SK-N-SH treated with all-trans-retinoic acid at 6 μM for 48 hours (cell line): ENCODE measurements around the gene SLAMF7.
"Not testable (repeated sequence)": the region's sequence is repeated elsewhere in the genome, so short reads cannot be mapped to it uniquely, and the experiment has no call there.

Source experiments
- ATAC-seq: fragments of 200-7000 bp; cut with Tn5 transposase; 3 replicates; pipeline ENCODE4 v1.9.1; 2020; ENCODE audit warnings: mild to moderate bottlenecking, moderate library complexity
- ARNTL ChIP-seq: fragments of 450-650 bp; formaldehyde crosslinking; IDR thresholded peaks from 2 replicates; pipeline ENCODE4 v1.5.0; 2020; ENCODE audit warnings: low read depth, mild to moderate bottlenecking, moderate library complexity, borderline replicate concordance
- BACH2 ChIP-seq: fragments of 250-450 bp; sonication (Bioruptor Pico); IDR thresholded peaks from 2 replicates; pipeline ENCODE4 v1.9.0; 2021; ENCODE audit warnings: mild to moderate bottlenecking, borderline replicate concordance
- CSDC2 ChIP-seq: fragments of 250-450 bp; sonication (Bioruptor Pico); IDR thresholded peaks from 2 replicates; pipeline ENCODE4 v1.5.0; 2020; ENCODE audit warnings: mild to moderate bottlenecking, moderate library complexity
- ESRRG ChIP-seq: fragments of 250-450 bp; sonication (Bioruptor Pico); IDR thresholded peaks from 2 replicates; pipeline ENCODE4 v1.6.1; 2021; ENCODE audit warnings: mild to moderate bottlenecking
- GLIS3 ChIP-seq: fragments of 250-450 bp; sonication (Bioruptor Pico); IDR thresholded peaks from 2 replicates; pipeline ENCODE4 v1.5.0; 2020; ENCODE audit warnings: mild to moderate bottlenecking, moderate library complexity
- OSR1 ChIP-seq: fragments of 250-450 bp; sonication (Bioruptor Pico); IDR thresholded peaks from 2 replicates; pipeline ENCODE4 v1.8.0; 2022; ENCODE audit warnings: moderate library complexity, mild to moderate bottlenecking, inconsistent platforms
- PPARA ChIP-seq: fragments of 250-450 bp; sonication (Bioruptor Pico); IDR thresholded peaks from 2 replicates; pipeline ENCODE4 v1.5.0; 2020; ENCODE audit warnings: mild to moderate bottlenecking, borderline replicate concordance
- RARB ChIP-seq: fragments of 250-450 bp; sonication (Bioruptor Pico); IDR thresholded peaks from 2 replicates; pipeline ENCODE4 v1.8.0; 2021; ENCODE audit warnings: mild to moderate bottlenecking, moderate library complexity
- TCF4 ChIP-seq: fragments of 250-450 bp; sonication (Bioruptor Pico); IDR thresholded peaks from 2 replicates; pipeline ENCODE4 v1.8.0; 2021; ENCODE audit warnings: mild to moderate bottlenecking, moderate library complexity, borderline replicate concordance
- TOX ChIP-seq: fragments of 250-450 bp; sonication (Bioruptor Pico); IDR thresholded peaks from 2 replicates; pipeline ENCODE4 v1.8.0; 2021; ENCODE audit warnings: mild to moderate bottlenecking, moderate library complexity, borderline replicate concordance
- ZC3H10 ChIP-seq: fragments of 250-450 bp; sonication (Bioruptor Pico); IDR thresholded peaks from 2 replicates; pipeline ENCODE4 v1.5.1; 2021; ENCODE audit warnings: mild to moderate bottlenecking, moderate library complexity
- ZFP3 ChIP-seq: fragments of 250-450 bp; sonication (Bioruptor Pico); IDR thresholded peaks from 2 replicates; pipeline ENCODE4 v1.5.0; 2020; ENCODE audit warnings: mild to moderate bottlenecking, moderate library complexity
- ZFP30 ChIP-seq: fragments of 450-650 bp; formaldehyde crosslinking; IDR thresholded peaks from 2 replicates; pipeline ENCODE4 v1.5.0; 2022; ENCODE audit warnings: mild to moderate bottlenecking, moderate library complexity
- ZNF565 ChIP-seq: fragments of 450-650 bp; formaldehyde crosslinking; conservative IDR thresholded peaks from 2 replicates; pipeline ENCODE4 v1.5.0; 2020; ENCODE audit warnings: low read depth, mild to moderate bottlenecking, moderate library complexity
- ZNF70 ChIP-seq: fragments of 450-650 bp; formaldehyde crosslinking; IDR thresholded peaks from 2 replicates; pipeline ENCODE4 v1.5.0; 2020; ENCODE audit warnings: mild to moderate bottlenecking, moderate library complexity
- TF ChIP-seq, protein P1 (sequence below): fragments of 250-450 bp; sonication (Bioruptor Pico); IDR thresholded peaks from 2 replicates; pipeline ENCODE4 v1.8.0; 2021; ENCODE audit warnings: low read depth, mild to moderate bottlenecking, moderate library complexity, borderline replicate concordance
- TF ChIP-seq, protein P2 (sequence below): fragments of 250-450 bp; sonication (Bioruptor Pico); IDR thresholded peaks from 2 replicates; pipeline ENCODE4 v1.5.1; 2021; ENCODE audit warnings: mild to moderate bottlenecking, moderate library complexity
- TF ChIP-seq, protein P3 (sequence below): fragments of 250-450 bp; sonication (Bioruptor Pico); IDR thresholded peaks from 2 replicates; pipeline ENCODE4 v1.5.1; 2020; ENCODE audit warnings: low read depth, mild to moderate bottlenecking, moderate library complexity
- TF ChIP-seq, protein P4 (sequence below): fragments of 250-450 bp; sonication (Bioruptor Pico); IDR thresholded peaks from 2 replicates; pipeline ENCODE4 v1.8.0; 2020; ENCODE audit warnings: mild to moderate bottlenecking, moderate library complexity, borderline replicate concordance
- TF ChIP-seq, protein P5 (sequence below): fragments of 250-450 bp; sonication (Bioruptor Pico); IDR thresholded peaks from 2 replicates; pipeline ENCODE4 v1.5.0; 2020; ENCODE audit warnings: mild to moderate bottlenecking, moderate library complexity

The SLAMF7 gene

DNA sequence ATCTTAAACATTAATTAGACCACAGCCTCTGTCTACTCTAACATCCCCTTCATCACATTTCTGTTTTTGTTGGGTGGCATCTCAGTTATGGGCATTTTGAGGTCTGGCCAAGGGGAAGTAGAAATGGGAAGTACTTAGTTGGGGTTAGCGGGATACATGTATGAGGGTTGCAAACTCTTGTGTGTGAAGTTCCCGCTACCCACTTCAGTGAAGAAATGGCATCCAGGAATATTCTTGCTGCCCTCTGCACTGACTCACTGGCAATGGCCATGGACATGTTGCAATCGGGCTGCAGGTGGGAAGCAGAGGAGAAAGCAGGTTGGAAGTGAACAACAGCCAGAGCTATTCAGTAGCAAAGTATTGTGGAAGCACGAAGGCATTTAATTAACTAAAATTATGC, 34.8 kb upstream of the SLAMF7 start (continued):
- TF ChIP-seq, protein P1, sequence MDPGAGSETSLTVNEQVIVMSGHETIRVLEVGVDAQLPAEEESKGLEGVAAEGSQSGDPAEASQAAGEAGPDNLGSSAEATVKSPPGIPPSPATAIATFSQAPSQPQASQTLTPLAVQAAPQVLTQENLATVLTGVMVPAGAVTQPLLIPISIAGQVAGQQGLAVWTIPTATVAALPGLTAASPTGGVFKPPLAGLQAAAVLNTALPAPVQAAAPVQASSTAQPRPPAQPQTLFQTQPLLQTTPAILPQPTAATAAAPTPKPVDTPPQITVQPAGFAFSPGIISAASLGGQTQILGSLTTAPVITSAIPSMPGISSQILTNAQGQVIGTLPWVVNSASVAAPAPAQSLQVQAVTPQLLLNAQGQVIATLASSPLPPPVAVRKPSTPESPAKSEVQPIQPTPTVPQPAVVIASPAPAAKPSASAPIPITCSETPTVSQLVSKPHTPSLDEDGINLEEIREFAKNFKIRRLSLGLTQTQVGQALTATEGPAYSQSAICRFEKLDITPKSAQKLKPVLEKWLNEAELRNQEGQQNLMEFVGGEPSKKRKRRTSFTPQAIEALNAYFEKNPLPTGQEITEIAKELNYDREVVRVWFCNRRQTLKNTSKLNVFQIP, result no peak
- TF ChIP-seq GLIS3 (CRISPR knock-in tag) (no peak), TCF4 (CRISPR knock-in tag) (no peak), ZNF565 (CRISPR knock-in tag) (no peak)
- TF ChIP-seq, protein P2, sequence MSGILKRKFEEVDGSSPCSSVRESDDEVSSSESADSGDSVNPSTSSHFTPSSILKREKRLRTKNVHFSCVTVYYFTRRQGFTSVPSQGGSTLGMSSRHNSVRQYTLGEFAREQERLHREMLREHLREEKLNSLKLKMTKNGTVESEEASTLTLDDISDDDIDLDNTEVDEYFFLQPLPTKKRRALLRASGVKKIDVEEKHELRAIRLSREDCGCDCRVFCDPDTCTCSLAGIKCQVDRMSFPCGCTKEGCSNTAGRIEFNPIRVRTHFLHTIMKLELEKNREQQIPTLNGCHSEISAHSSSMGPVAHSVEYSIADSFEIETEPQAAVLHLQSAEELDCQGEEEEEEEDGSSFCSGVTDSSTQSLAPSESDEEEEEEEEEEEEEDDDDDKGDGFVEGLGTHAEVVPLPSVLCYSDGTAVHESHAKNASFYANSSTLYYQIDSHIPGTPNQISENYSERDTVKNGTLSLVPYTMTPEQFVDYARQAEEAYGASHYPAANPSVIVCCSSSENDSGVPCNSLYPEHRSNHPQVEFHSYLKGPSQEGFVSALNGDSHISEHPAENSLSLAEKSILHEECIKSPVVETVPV (CRISPR knock-in tag), result no peak
- TF ChIP-seq, all 23 proteins: peak for 0

DNA sequence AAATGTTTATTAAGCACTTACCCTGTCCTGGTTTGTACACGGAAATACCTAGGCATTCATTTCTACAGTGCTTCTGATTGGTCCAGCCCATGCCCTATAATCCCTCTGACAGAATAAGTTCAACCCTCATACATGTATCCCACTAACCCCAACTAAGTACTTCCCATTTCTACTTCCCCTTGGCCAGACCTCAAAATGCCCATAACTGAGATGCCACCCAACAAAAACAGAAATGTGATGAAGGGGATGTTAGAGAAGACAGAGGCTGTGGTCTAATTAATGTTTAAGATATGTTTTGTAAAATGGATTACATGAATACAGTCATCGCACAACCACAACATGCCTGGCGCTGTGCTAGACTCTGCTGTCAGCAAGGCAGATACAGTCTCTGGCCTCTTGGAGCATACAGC, 33.8 kb upstream of the SLAMF7 start:
- ATAC-seq, result not testable (repeated sequence)

DNA sequence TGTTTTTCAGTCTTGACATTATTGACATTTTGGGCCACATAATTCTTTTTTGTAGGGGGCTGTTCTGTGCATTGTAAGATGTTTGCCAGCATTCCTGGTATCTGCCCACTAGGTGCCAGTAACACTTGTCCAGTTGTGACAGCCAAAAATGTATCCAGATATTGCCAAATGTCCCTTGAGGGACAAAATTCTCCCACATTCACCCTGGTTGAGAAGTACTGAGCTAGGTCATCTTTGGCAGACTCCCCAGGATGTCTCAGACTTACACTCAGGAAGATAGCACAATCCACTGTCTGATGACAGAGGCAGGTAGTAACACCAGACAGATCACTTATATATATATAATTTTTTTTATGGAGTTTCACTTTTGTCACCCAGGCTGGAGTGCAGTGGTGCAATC, 33.3 kb upstream of the SLAMF7 start:
- no peak for ATAC-seq
- no peak for TF ChIP-seq TOX
- no peak for TF ChIP-seq TCF4 (CRISPR knock-in tag)
- no peak for TF ChIP-seq PPARA (CRISPR knock-in tag)
- TF ChIP-seq ZNF565 (CRISPR knock-in tag), result no peak
- no peak for TF ChIP-seq ZC3H10
- TF ChIP-seq, protein P3, sequence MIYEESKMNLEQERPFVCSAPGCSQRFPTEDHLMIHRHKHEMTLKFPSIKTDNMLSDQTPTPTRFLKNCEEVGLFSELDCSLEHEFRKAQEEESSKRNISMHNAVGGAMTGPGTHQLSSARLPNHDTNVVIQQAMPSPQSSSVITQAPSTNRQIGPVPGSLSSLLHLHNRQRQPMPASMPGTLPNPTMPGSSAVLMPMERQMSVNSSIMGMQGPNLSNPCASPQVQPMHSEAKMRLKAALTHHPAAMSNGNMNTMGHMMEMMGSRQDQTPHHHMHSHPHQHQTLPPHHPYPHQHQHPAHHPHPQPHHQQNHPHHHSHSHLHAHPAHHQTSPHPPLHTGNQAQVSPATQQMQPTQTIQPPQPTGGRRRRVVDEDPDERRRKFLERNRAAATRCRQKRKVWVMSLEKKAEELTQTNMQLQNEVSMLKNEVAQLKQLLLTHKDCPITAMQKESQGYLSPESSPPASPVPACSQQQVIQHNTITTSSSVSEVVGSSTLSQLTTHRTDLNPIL (CRISPR knock-in tag), result no peak
- TF ChIP-seq BACH2 (CRISPR knock-in tag), result no peak
- TF ChIP-seq ZNF70 (CRISPR knock-in tag), result no peak
- no peak for TF ChIP-seq CSDC2 (CRISPR knock-in tag)

DNA sequence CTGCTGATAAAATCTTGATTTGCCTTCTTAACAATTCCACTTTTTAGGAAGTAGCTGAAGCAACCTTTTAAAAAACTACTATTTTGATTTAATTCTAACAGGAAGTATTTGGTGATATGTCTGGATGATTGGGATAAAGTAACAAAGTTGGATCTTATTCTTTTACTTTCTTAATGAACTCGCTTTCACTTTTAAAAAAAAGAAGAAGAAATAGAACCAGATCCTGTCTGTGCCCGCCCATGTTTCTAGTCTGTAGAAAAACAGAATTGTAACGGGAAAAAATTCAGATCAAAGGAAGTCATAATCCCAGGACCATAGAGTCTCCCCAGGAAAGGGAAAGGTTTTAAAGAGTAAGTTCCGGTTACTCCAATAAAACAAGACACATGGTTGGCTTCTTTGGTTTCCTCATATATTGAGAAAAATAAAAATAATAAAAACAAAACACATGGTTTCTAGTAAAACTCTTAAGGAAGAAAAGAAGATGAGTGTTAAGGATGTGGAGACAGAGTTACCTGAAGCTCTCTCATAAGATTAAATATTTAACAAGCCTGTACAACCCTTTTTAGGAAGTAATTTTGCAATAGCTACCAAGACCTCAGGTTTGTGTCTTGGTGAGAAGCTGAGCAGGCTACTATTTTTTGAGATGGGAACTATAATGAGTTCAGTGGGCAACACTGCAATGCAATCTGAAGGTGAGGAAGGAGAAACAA, 32.4 kb upstream of the SLAMF7 start:
- no peak for ATAC-seq
- no peak for TF ChIP-seq ESRRG (CRISPR knock-in tag)
- no peak for TF ChIP-seq BACH2 (CRISPR knock-in tag)
- no peak for TF ChIP-seq TOX
- no peak for TF ChIP-seq ZNF565 (CRISPR knock-in tag)
- TF ChIP-seq OSR1 (CRISPR knock-in tag), result no peak
- no peak for TF ChIP-seq ARNTL (CRISPR knock-in tag)

DNA sequence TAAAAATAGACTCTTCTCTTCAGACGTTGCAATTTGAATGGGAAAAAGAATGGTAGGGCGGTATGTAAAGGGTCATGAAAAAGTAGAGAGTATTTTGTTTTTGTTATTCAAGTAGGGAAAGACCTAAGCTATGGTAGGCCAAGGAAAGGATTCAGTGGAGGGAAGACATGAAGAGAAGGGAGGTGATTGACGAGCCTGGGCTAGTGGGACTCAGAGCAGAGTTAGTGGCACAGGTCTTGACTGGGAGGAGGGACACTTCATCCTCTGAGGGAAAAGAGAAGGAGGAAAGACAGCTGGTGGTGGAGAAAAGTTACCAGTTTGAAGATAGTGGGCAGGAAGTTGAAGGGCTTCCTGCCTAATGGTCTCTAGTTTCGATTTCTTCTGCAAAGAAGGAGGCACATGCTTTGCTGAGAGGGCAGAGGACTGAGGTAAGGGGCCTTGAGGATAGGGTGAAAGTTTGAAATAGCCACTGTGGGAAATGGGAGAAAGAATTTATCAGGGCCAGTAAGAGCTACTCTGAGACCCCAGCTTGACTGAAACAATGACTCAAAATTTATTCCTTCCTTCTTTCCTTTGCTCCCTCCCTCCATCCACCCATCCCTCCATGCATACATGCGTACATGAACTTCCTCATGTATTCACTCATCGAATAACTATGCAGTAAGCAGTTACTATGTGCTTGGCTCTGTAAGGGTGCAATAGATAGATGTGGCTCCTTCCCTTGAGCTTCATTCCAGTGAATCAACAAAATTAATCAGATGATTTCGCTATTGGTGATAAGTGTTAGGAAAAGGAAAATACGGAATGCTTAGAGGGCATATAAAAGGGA, 31.6 kb upstream of the SLAMF7 start:
- ATAC-seq, result no peak
- TF ChIP-seq GLIS3 (CRISPR knock-in tag) (no peak), OSR1 (CRISPR knock-in tag) (no peak), ZC3H10 (no peak), ZFP3 (no peak), BACH2 (CRISPR knock-in tag) (no peak), ZNF70 (CRISPR knock-in tag) (no peak), ZNF565 (CRISPR knock-in tag) (no peak), ESRRG (CRISPR knock-in tag) (no peak), ZFP30 (CRISPR knock-in tag) (no peak), RARB (CRISPR knock-in tag) (no peak), CSDC2 (CRISPR knock-in tag) (no peak)
- TF ChIP-seq, protein P4, sequence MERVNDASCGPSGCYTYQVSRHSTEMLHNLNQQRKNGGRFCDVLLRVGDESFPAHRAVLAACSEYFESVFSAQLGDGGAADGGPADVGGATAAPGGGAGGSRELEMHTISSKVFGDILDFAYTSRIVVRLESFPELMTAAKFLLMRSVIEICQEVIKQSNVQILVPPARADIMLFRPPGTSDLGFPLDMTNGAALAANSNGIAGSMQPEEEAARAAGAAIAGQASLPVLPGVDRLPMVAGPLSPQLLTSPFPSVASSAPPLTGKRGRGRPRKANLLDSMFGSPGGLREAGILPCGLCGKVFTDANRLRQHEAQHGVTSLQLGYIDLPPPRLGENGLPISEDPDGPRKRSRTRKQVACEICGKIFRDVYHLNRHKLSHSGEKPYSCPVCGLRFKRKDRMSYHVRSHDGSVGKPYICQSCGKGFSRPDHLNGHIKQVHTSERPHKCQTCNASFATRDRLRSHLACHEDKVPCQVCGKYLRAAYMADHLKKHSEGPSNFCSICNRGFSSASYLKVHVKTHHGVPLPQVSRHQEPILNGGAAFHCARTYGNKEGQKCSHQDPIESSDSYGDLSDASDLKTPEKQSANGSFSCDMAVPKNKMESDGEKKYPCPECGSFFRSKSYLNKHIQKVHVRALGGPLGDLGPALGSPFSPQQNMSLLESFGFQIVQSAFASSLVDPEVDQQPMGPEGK (CRISPR knock-in tag), result no peak
- TF ChIP-seq, protein P1, result no peak
- TF ChIP-seq, protein P5, sequence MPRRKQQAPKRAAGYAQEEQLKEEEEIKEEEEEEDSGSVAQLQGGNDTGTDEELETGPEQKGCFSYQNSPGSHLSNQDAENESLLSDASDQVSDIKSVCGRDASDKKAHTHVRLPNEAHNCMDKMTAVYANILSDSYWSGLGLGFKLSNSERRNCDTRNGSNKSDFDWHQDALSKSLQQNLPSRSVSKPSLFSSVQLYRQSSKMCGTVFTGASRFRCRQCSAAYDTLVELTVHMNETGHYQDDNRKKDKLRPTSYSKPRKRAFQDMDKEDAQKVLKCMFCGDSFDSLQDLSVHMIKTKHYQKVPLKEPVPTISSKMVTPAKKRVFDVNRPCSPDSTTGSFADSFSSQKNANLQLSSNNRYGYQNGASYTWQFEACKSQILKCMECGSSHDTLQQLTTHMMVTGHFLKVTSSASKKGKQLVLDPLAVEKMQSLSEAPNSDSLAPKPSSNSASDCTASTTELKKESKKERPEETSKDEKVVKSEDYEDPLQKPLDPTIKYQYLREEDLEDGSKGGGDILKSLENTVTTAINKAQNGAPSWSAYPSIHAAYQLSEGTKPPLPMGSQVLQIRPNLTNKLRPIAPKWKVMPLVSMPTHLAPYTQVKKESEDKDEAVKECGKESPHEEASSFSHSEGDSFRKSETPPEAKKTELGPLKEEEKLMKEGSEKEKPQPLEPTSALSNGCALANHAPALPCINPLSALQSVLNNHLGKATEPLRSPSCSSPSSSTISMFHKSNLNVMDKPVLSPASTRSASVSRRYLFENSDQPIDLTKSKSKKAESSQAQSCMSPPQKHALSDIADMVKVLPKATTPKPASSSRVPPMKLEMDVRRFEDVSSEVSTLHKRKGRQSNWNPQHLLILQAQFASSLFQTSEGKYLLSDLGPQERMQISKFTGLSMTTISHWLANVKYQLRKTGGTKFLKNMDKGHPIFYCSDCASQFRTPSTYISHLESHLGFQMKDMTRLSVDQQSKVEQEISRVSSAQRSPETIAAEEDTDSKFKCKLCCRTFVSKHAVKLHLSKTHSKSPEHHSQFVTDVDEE (CRISPR knock-in tag), result no peak
